HG02798 (cell line): ENCODE results near the gene FAM76A.
"Not testable (repeated sequence)": the region's sequence is repeated elsewhere in the genome, so short reads cannot be mapped to it uniquely, and the experiment has no call there.

ENCODE experiments used
- ATAC-seq: cut with Tn5 transposase; IDR thresholded peaks from one replicate; pipeline ENCODE4 v1.9.1; 2021; ENCODE audit warnings: mild to moderate bottlenecking; ENCODE audit not compliant: unreplicated experiment, poor library complexity

Gene FAM76A

GRCh38 chr1:27725374-27726172 lies at the start of gene FAM76A:
Gene FAM76A (plus strand): TSS chr1:27725961. CDS start chr1:27726081, 120 bp downstream.
- peak; percentile 96 for ATAC-seq

- no peak for ATAC-seq
Measured at GRCh38 chr1:27676410-27676809, 49.4 kb upstream of the FAM76A start.

GRCh38 chr1:27678747-27679146 lies 47.0 kb upstream of the FAM76A start:
- ATAC-seq: no peak

GRCh38 chr1:27680225-27680791 lies 45.5 kb upstream of the FAM76A start:
- not testable (repeated sequence) for ATAC-seq

- ATAC-seq: not testable (repeated sequence)
Measured at GRCh38 chr1:27681580-27681979, 44.2 kb upstream of the FAM76A start.

GRCh38 chr1:27682351-27682944 lies 43.3 kb upstream of the FAM76A start:
- ATAC-seq: no peak

GRCh38 chr1:27684176-27684575 lies 41.6 kb upstream of the FAM76A start:
- ATAC-seq: no peak

GRCh38 chr1:27686223-27686990 lies 39.4 kb upstream of the FAM76A start:
- no peak for ATAC-seq

GRCh38 chr1:27687906-27688305 lies 37.9 kb upstream of the FAM76A start:
- ATAC-seq: no peak

- ATAC-seq: peak; percentile 60
Measured at GRCh38 chr1:27689423-27690173, 36.2 kb upstream of the FAM76A start.

GRCh38 chr1:27690183-27690582 lies 35.6 kb upstream of the FAM76A start:
- ATAC-seq: no peak

GRCh38 chr1:27696835-27697234 lies 28.9 kb upstream of the FAM76A start:
- ATAC-seq: not testable (repeated sequence)

GRCh38 chr1:27704958-27705357 lies 20.8 kb upstream of the FAM76A start:
- no peak for ATAC-seq

GRCh38 chr1:27705545-27705944 lies 20.2 kb upstream of the FAM76A start:
- no peak for ATAC-seq

GRCh38 chr1:27710574-27710973 lies 15.2 kb upstream of the FAM76A start:
- ATAC-seq: no peak

GRCh38 chr1:27713139-27713725 lies 12.5 kb upstream of the FAM76A start:
- ATAC-seq: no peak

- ATAC-seq: no peak
Measured at GRCh38 chr1:27713869-27714513, 11.8 kb upstream of the FAM76A start.

- no peak for ATAC-seq
Measured at GRCh38 chr1:27716262-27716895, 9.4 kb upstream of the FAM76A start.
